Cortex of kidney (tissue), 1 donor: ENCODE data around the gene OPCML.

ENCODE experiments used
- DNase-seq: peaks from one replicate; lab custom pipeline; 2025; lab: John Stamatoyannopoulos, UW

Gene OPCML

DNA sequence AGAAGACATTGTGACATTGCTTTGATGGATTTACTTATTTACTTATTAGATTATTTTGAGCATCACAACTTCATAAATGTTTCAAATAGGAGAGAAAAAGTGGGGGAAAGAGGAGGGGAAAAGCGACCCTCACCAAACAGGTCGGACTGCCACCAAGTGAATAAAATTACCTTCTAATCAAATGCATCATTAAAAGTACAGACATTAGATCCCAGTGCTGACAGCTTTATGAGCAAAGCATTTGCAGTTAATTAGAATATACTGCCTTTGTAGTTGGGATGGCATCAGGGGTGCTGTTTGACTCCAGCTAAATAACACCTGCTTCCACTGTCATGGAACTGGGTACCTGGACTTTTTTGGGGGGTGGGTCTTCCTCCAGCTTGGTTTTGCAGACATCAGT, 299.6 kb downstream of the OPCML start:
- DNase-seq, result no peak

DNA sequence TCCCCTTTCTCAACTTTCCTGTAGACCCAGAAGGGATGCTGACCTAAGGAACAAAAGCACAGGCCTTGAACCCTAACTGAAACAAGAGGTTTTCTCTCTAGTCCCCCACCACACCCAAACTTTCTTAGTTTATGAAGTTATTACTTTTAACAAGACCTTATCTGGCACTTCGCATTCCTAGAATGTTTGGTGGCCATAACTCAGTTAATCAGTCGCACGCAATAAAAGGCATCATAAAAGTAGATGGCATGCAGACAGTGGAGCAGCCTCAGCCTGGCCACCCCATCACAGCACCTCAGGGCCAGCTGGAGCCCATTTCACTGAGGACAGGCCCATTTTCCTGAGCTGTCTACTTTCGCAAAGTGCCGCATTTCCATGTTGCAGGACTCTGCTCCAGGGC, 301.9 kb downstream of the OPCML start:
- no peak for DNase-seq

GRCh38 chr11:133228471-133229329, 303.6 kb downstream of the OPCML start:
- DNase-seq, result no peak

- no peak for DNase-seq
These were observed 304.6 kb downstream of the OPCML start for GRCh38 chr11:133227632-133228111.

DNA sequence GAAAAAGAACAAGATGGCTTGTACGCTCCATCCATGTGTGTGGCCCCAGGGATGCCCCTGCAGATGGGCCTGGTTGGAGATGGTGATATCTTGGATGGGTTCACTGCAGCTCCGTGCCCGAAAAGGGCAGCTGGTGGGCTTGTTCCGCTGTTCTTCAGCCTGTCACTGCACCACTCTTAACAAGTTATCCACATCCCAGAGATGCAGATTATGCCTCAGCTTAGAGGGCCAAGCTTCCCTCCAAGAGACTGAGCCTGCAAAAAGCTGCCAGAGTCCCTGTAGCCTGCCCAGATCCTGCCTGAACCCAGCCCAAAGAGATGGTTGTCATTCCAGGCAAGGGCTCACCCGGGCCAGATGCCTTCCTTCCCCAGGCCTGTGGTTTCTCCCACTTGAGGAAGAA, 308.0 kb downstream of the OPCML start:
- no peak for DNase-seq

DNA sequence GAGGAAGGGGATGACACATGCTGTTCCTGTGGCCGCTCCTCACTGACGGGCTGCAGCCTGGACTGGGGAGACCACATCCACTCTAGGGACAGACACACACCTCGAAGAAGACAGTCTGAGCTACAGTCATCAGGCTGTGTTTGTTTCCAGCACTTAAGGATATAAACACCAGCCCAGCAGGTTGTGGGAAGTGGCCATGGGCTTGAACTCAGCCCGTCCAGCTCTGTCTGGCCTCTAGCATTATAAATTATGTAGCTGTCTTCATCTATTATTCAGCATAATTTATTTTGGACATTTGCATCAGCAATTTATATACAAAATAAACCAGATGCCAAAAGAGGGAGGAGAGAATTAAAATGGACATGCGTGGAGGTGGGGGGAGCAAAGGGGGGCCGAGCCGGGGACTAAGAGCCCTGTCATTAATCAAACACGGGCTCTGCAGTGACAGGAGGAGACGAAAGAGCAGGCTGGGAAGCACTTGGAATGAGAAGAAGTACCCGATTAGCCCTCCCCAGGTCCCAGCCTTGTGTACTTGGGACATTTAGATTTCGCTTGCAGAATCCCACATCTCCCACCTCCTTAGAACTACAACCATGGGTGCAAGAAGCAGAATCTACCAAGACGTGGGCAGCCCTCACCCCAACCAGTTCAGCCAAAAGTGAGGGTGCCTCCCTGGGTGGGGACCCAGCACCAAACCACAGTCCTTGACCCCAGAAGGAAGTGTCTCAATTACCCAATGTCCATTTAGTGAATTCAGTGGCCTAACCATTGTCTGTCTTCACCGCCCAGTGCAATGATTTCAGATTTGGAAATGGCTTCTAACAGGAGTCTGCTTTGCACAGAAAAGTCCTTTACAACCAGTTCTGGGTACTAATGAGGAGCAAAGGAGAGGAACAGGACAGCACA, 309.6 kb downstream of the OPCML start:
- no peak for DNase-seq

GRCh38 chr11:133219543-133219942, 312.8 kb downstream of the OPCML start:
- DNase-seq, result no peak

DNA sequence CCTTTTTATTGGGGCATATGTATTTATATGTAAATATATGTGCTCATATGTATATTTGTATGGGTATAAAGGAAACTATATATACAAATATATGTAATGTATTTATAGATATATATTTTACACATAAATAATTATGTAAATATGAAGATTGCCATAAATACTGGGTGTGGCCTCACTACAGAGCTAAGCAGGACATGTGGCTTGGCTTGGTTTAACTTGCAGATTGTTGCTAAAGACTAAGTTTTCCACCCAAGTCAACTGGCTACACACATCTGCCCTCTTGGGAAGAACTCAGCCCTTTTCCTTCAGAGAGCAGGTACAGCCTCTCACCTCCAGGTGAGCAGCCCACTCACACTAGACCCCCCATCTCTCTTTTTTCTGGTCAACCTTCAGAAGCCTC, 315.5 kb downstream of the OPCML start:
- DNase-seq, result no peak

DNA sequence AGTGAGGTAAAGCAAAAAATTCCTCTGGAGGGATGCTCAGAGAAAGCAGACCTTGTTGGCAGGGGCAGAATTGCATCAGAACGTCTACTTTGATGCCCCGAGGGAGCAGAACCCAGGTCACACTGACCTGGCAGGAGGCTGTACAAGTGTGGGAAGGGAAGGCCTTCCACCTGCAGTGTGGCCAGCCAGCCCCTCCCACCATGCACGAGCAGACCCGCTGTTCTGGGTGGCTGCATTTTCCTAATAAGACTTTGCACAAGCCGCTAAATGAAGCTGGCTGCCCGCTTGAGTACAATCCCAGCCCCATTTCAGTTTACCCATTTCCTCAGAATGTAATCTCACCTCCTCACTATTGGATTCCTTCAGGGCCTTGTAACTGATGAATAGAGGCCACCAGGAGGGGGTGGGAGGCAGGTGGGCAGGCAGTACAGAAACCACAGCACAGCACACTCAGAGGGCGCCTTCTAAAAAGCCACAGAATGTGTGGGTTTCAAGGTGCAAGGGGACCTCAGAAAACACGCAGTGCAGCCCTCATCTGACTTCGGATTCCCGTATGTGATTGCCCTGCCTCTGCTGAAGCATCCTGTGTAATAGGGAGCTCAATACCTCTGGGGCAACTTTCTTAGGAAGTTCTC, 316.6 kb downstream of the OPCML start:
- no peak for DNase-seq

DNA sequence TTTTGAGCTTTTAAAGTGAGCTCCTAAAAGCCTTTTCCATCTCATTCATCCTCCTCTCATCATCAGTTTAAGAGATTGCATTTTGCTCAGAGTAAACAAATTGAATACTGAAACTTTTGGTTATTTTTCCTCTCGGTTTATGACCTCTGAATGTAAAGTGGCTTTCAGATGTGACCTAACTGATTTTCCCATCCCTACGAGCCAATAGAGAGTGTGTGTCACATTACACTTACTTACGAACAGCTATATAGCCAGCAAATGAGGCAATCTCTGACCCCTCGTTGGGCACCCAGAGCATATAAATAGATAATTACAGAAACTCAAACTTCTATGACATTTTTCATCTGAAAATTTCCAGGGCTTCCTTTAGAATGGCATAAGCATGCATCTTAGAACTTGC, 317.7 kb downstream of the OPCML start:
- no peak for DNase-seq

- no peak for DNase-seq
These were observed 320.1 kb downstream of the OPCML start for GRCh38 chr11:133212201-133212600.

DNA sequence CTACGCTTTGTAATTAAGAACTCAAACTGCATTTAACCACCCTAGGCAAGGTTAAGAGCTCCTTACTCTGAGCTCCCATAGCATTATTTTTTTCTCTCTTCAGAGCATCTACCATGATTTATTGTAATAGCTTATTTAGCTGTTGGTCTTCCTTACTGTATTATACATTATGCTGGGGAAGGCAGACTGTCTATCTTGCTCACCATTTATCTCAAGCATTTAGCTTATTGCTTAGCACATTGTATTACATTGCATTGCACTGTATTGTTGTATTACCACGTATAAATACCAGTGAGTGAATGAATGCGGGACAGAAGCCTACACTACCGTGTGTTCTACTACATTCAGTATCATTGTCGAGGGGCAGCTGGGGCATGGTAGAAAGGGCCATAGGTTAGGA, 324.3 kb downstream of the OPCML start:
- DNase-seq, result no peak

DNA sequence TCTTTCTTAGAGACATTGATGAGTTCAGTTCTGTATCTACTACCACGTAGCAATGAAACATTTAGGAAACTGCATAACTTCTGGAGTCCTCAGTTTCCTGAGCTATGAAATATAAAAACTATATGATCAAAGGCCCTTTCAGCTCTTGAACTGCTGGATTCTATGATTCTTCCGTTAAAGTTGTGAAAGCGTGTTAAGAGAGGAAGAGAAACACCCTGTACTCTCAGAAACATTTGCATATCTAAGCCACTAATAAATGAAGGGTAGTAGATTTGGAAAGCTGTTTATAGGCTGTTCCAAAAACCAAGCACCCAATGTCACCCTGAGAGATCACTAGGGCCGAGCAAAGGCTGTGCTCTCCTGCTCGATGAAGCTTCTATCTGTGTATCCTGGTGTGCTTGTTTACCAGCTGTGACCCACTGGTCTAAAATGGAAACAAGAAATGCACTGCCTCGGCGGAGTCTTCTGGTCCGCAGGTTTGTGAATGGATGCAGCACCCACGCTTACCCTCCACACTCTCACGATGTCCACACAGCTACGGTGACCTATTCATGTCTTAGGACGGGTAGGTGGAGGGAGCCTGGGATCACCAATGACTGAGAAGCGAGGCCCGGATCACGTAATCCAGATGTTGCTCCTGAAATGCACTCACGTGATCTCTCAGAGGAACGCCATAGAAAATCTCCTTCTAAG, 325.8 kb downstream of the OPCML start:
- DNase-seq, result no peak

GRCh38 chr11:133204158-133204557, 328.1 kb downstream of the OPCML start:
- no peak for DNase-seq

GRCh38 chr11:133202816-133203215, 329.5 kb downstream of the OPCML start:
- DNase-seq, result no peak

DNA sequence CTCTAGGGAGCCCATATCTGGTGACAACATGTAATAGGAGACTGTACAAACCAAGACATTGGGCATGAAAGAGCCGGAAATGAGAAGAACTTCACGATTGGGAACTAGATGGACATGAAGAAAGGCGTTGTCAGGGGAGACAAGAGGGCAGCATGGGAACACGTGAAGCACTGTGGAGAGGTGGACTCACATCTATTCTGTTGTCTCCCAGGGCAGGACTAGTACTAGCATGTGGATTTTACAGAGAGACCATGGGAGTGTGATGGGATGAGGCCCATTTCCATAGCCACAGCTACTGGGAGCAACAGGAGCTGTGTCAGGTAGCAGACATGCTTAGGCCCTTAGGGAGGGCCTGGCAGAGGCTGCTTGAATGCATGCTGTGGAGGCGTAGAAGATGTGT, 333.9 kb downstream of the OPCML start:
- no peak for DNase-seq

DNA sequence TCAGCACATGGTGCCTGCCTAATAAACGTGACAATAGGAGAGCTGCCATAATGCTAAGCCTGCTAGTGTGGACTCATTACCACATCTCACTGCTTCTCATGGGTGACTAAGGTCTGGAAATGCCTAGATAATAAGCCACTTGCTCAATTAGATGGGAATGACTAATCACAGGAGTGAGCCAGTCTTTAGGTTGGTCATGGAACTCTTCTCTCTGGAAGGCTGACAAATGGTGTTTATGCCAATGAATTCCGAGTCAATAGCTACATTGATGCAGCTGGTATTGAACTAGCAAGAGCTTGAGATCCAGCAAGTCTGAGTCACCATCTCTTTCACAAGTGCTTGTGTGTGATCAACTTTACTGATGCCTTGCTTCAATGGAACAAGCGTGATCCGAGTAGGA, 334.9 kb downstream of the OPCML start:
- DNase-seq, result no peak

GRCh38 chr11:133191931-133192330, 340.4 kb downstream of the OPCML start:
- no peak for DNase-seq

DNA sequence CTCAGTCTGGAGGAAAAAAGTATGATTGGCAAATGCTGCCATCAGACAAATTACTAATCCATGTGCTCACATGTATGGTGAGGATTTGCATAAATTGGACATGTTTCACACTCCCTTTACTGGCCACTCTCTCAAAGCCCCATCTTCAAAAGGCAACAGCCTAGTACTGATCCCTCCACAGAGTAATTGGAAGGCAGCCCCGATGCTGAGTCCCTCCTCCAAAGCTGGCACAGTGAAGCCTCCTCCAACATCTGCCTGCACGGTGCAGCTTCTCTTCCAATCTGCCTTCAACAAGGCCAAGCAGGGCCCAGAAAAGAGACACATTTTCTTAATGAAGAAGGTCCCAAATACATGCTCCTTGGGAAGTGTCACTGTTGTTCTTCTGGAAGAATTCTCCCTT, 350.6 kb downstream of the OPCML start:
- DNase-seq, result no peak

GRCh38 chr11:133181066-133181465, 351.2 kb downstream of the OPCML start:
- no peak for DNase-seq

DNA sequence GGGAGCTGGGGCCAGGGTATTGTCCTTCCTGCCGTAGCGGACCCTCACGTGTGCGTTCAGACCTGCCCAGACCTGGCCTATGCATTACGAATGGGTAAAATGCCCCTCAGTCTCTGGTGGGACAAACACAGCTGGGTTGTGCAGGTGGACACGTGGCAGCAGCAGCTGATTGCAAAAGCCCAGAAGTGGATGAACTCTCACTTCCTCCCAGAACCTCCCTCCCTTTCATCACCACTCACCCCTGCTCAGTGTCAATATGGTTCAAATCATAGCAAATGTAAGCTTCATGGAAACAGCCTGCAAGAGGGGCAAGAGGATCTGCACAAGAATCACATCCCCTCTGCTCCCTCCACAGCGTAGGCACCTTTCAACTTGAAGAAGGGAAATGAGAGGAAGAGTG, 352.1 kb downstream of the OPCML start:
- no peak for DNase-seq

- no peak for DNase-seq
These were observed 355.6 kb downstream of the OPCML start for GRCh38 chr11:133176748-133177147.
